Measurements from ENCODE around the gene RETREG3. TPM values are rescaled to one million over a fixed set of nuclear protein-coding genes. Genes with fewer than 3 reads are reported as not detected.

The RETREG3 gene
- total and polyA plus RNA-seq, 2 of the 13 experiments (the other 11 are each of a cell fraction or from before 2014, with no cell fraction given) = 47.0 to 55.8 TPM

- TF ChIP-seq, protein P1, sequence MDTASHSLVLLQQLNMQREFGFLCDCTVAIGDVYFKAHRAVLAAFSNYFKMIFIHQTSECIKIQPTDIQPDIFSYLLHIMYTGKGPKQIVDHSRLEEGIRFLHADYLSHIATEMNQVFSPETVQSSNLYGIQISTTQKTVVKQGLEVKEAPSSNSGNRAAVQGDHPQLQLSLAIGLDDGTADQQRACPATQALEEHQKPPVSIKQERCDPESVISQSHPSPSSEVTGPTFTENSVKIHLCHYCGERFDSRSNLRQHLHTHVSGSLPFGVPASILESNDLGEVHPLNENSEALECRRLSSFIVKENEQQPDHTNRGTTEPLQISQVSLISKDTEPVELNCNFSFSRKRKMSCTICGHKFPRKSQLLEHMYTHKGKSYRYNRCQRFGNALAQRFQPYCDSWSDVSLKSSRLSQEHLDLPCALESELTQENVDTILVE (CRISPR knock-in tag; IDR thresholded peaks at IDR 0.05) = peak; percentile 61; the same call in 1 of the 2 replicates
- TF ChIP-seq ZNF3 (CRISPR knock-in tag; IDR thresholded peaks at IDR 0.05) = 0 out of 2 replicates have a peak, but pooled peaks have one; percentile 32
- no peak for TF ChIP-seq NFRKB (IDR thresholded peaks at IDR 0.05)
- no peak for TF ChIP-seq ZNF781 (CRISPR knock-in tag; IDR thresholded peaks at IDR 0.05; ENCODE audit: borderline replicate concordance, not compliant biosample characterization)
- TF ChIP-seq, protein P2, sequence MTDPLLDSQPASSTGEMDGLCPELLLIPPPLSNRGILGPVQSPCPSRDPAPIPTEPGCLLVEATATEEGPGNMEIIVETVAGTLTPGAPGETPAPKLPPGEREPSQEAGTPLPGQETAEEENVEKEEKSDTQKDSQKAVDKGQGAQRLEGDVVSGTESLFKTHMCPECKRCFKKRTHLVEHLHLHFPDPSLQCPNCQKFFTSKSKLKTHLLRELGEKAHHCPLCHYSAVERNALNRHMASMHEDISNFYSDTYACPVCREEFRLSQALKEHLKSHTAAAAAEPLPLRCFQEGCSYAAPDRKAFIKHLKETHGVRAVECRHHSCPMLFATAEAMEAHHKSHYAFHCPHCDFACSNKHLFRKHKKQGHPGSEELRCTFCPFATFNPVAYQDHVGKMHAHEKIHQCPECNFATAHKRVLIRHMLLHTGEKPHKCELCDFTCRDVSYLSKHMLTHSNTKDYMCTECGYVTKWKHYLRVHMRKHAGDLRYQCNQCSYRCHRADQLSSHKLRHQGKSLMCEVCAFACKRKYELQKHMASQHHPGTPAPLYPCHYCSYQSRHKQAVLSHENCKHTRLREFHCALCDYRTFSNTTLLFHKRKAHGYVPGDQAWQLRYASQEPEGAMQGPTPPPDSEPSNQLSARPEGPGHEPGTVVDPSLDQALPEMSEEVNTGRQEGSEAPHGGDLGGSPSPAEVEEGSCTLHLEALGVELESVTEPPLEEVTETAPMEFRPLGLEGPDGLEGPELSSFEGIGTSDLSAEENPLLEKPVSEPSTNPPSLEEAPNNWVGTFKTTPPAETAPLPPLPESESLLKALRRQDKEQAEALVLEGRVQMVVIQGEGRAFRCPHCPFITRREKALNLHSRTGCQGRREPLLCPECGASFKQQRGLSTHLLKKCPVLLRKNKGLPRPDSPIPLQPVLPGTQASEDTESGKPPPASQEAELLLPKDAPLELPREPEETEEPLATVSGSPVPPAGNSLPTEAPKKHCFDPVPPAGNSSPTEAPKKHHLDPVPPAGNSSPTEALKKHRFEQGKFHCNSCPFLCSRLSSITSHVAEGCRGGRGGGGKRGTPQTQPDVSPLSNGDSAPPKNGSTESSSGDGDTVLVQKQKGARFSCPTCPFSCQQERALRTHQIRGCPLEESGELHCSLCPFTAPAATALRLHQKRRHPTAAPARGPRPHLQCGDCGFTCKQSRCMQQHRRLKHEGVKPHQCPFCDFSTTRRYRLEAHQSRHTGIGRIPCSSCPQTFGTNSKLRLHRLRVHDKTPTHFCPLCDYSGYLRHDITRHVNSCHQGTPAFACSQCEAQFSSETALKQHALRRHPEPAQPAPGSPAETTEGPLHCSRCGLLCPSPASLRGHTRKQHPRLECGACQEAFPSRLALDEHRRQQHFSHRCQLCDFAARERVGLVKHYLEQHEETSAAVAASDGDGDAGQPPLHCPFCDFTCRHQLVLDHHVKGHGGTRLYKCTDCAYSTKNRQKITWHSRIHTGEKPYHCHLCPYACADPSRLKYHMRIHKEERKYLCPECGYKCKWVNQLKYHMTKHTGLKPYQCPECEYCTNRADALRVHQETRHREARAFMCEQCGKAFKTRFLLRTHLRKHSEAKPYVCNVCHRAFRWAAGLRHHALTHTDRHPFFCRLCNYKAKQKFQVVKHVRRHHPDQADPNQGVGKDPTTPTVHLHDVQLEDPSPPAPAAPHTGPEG (CRISPR knock-in tag; IDR thresholded peaks at IDR 0.05) = no peak
- TF ChIP-seq ZNF225 (CRISPR knock-in tag; IDR thresholded peaks at IDR 0.05) = peak; percentile 57; the same call in 1 of the 2 replicates
- TF ChIP-seq ZSCAN25 (CRISPR knock-in tag; IDR thresholded peaks at IDR 0.05) = peak; percentile 75
- TF ChIP-seq RAD51 (IDR thresholded peaks at IDR 0.05; ENCODE audit: borderline replicate concordance) = 0 out of 2 replicates have a peak, but pooled peaks have one; percentile 2
- TF ChIP-seq, protein P3, sequence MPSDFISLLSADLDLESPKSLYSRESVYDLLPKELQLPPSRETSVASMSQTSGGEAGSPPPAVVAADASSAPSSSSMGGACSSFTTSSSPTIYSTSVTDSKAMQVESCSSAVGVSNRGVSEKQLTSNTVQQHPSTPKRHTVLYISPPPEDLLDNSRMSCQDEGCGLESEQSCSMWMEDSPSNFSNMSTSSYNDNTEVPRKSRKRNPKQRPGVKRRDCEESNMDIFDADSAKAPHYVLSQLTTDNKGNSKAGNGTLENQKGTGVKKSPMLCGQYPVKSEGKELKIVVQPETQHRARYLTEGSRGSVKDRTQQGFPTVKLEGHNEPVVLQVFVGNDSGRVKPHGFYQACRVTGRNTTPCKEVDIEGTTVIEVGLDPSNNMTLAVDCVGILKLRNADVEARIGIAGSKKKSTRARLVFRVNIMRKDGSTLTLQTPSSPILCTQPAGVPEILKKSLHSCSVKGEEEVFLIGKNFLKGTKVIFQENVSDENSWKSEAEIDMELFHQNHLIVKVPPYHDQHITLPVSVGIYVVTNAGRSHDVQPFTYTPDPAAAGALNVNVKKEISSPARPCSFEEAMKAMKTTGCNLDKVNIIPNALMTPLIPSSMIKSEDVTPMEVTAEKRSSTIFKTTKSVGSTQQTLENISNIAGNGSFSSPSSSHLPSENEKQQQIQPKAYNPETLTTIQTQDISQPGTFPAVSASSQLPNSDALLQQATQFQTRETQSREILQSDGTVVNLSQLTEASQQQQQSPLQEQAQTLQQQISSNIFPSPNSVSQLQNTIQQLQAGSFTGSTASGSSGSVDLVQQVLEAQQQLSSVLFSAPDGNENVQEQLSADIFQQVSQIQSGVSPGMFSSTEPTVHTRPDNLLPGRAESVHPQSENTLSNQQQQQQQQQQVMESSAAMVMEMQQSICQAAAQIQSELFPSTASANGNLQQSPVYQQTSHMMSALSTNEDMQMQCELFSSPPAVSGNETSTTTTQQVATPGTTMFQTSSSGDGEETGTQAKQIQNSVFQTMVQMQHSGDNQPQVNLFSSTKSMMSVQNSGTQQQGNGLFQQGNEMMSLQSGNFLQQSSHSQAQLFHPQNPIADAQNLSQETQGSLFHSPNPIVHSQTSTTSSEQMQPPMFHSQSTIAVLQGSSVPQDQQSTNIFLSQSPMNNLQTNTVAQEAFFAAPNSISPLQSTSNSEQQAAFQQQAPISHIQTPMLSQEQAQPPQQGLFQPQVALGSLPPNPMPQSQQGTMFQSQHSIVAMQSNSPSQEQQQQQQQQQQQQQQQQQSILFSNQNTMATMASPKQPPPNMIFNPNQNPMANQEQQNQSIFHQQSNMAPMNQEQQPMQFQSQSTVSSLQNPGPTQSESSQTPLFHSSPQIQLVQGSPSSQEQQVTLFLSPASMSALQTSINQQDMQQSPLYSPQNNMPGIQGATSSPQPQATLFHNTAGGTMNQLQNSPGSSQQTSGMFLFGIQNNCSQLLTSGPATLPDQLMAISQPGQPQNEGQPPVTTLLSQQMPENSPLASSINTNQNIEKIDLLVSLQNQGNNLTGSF (CRISPR knock-in tag; IDR thresholded peaks at IDR 0.05) = no peak
- TF ChIP-seq ZSCAN9 (CRISPR knock-in tag; IDR thresholded peaks at IDR 0.05; ENCODE audit: borderline replicate concordance) = peak; percentile 98
- peak; percentile 90 for TF ChIP-seq ZSCAN21 (CRISPR knock-in tag; IDR thresholded peaks at IDR 0.05; ENCODE audit: borderline replicate concordance)
- no peak for TF ChIP-seq DZIP1 (CRISPR knock-in tag; IDR thresholded peaks at IDR 0.05)
- no peak; the same call in 1 of the 2 replicates for TF ChIP-seq ZNF619 (CRISPR knock-in tag; IDR thresholded peaks at IDR 0.05)
Measured at GRCh38 chr17:42530952-42531454, 78.2 kb downstream of the RETREG3 start (continued).

All from HepG2 (cell line).